Activated CD4-positive, CD25-positive, alpha-beta regulatory T cell treated with anti-CD3 and anti-CD28 coated beads, Interleukin-2, amount 50 U/mL, for 72 hours (primary cell): ENCODE data around the gene ACHE.

Source experiments
- DNase-seq: peaks from one replicate; pipeline ENCODE4 v3.0.0; 2021

Gene ACHE

GRCh38 chr7:100884736-100885439, 10.8 kb downstream of the ACHE start:
- no peak for DNase-seq

- no peak for DNase-seq
These were observed 12.7 kb downstream of the ACHE start for GRCh38 chr7:100882785-100883526.

GRCh38 chr7:100882201-100882600, 13.5 kb downstream of the ACHE start:
- DNase-seq: no peak

- no peak for DNase-seq
These were observed 14.6 kb downstream of the ACHE start for GRCh38 chr7:100881136-100881535.

GRCh38 chr7:100880645-100881044, 15.0 kb downstream of the ACHE start:
- no peak for DNase-seq

GRCh38 chr7:100879685-100880261, 15.9 kb downstream of the ACHE start:
- no peak for DNase-seq

- no peak for DNase-seq
These were observed 17.0 kb downstream of the ACHE start for GRCh38 chr7:100878685-100879084.

- DNase-seq: no peak
These were observed 17.7 kb downstream of the ACHE start for GRCh38 chr7:100878013-100878412.

GRCh38 chr7:100875356-100875751, 20.3 kb downstream of the ACHE start:
- peak; percentile 62 for DNase-seq

- DNase-seq: peak; percentile 99
These were observed 20.9 kb downstream of the ACHE start, which contains the start of gene SRRT for GRCh38 chr7:100874577-100875355. Gene SRRT, plus strand, starts transcription at chr7:100875103. Its CDS starts 488 bp downstream, at chr7:100875591.

- no peak for DNase-seq
These were observed 21.4 kb downstream of the ACHE start for GRCh38 chr7:100874300-100874576.

- no peak for DNase-seq
These were observed 21.9 kb downstream of the ACHE start for GRCh38 chr7:100873599-100874299.

GRCh38 chr7:100867776-100868485, 27.8 kb downstream of the ACHE start:
- DNase-seq: no peak

- DNase-seq: peak; percentile 53
These were observed 28.5 kb downstream of the ACHE start, which contains the start of gene TRIP6 for GRCh38 chr7:100867040-100867775. Gene TRIP6, plus strand, starts transcription at chr7:100867387. Its CDS starts 111 bp downstream, at chr7:100867498.

GRCh38 chr7:100866729-100867039, 29.0 kb downstream of the ACHE start:
- no peak for DNase-seq

GRCh38 chr7:100865938-100866728, 29.6 kb downstream of the ACHE start:
- DNase-seq: no peak

- no peak for DNase-seq
These were observed 30.2 kb downstream of the ACHE start for GRCh38 chr7:100865372-100865911.

GRCh38 chr7:100864263-100864845, 31.3 kb downstream of the ACHE start:
- DNase-seq: no peak

- no peak for DNase-seq
These were observed 32.2 kb downstream of the ACHE start for GRCh38 chr7:100863406-100863950.

GRCh38 chr7:100861616-100861985, 34.1 kb downstream of the ACHE start:
- no peak for DNase-seq
